ENCODE results near the gene CHEK2.
A peak's percentile ranks its signal among the peaks of the same experiment; 100 is the strongest.
"Not testable (repeated sequence)": the region's sequence is repeated elsewhere in the genome, so short reads cannot be mapped to it uniquely, and the experiment has no call there.

Gene CHEK2

DNA sequence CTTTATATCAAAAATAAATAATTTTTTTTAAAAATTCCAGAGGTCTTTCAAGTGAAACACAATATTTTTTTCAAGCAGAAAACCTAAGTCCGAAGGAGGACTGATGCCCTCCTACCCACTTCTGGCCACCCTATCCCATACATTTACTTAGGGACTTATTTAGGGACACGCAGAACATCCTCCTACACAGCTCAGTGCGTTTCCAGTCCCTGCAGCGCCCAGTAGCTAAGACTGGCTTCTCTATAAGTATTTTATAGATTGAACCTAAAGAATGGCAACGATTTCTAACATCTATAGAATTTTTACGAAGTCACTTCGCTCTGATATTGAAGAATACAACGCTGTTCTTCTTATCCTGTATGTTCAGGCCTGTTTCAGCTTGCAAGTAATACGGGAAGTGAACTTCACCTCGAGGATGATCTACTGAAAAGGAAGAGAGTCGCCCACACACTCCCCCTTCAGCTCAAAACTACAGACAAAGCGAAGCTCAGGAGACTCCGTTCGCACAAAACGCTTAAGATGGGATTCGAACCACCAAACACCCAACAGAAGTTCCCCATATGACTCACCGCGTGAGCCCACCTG is 328 bp downstream of the CHEK2 start:
- in situ Hi-C loops (cut with HindIII; ENCODE audit: low sequenced_read_pairs) = no loop called here
- no peak for DNase-seq (ENCODE audit: low read depth, low spot score)
- TF ChIP-seq, protein P1, sequence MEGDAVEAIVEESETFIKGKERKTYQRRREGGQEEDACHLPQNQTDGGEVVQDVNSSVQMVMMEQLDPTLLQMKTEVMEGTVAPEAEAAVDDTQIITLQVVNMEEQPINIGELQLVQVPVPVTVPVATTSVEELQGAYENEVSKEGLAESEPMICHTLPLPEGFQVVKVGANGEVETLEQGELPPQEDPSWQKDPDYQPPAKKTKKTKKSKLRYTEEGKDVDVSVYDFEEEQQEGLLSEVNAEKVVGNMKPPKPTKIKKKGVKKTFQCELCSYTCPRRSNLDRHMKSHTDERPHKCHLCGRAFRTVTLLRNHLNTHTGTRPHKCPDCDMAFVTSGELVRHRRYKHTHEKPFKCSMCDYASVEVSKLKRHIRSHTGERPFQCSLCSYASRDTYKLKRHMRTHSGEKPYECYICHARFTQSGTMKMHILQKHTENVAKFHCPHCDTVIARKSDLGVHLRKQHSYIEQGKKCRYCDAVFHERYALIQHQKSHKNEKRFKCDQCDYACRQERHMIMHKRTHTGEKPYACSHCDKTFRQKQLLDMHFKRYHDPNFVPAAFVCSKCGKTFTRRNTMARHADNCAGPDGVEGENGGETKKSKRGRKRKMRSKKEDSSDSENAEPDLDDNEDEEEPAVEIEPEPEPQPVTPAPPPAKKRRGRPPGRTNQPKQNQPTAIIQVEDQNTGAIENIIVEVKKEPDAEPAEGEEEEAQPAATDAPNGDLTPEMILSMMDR (IDR thresholded peaks at IDR 0.05; ENCODE audit: low read depth, low read length) = no peak
- H3K4me3 ChIP-seq (ENCODE audit: low read depth, low read length) = peak overlapping the region; percentile 71

DNA sequence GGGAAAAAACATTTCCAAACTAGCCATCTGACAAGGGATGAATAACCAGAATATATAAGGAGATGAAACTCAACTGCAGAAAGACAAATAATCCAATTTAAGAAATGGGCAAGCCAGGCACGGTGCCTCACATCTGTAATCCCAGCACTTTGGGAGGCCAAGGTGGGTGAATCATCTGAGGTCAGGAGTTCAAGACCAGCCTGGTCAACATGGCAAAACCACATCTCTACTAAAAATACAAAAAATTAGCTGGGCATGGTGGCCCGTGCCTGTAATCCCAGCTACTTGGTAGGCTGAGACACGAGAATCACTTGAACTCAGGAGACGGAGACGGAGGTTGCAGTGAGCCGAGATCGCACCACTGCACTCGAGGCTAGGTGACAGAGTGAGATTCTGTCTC is 2.7 kb downstream of the CHEK2 start:
- in situ Hi-C loops (cut with HindIII; ENCODE audit: low sequenced_read_pairs); DNase-seq (ENCODE audit: low read depth, low spot score); H3K4me3 ChIP-seq (ENCODE audit: low read depth, low read length): not testable (repeated sequence)

DNA sequence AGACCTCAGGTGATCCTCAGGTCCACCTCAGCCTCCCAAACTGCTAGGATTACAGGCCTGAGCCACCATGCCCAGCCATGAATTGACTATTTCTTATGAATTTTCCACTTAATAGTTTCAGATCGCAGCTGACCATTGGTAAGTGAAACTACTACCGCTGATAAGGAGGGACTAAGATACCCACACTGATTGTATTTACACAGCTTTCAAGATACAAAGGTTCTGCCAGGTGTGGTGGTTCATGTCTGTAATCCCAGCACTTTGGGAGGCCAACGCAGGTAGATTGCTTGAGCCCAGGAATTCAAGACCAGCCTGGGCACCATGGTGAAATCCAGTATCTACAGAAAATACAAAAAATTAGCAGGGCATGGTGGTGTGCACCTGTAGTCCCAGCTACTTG is 3.9 kb downstream of the CHEK2 start:
- DNase-seq (ENCODE audit: low read depth, low spot score) = no peak
- TF ChIP-seq, protein P1 (IDR thresholded peaks at IDR 0.05; ENCODE audit: low read depth, low read length) = no peak
- in situ Hi-C loops (cut with HindIII; ENCODE audit: low sequenced_read_pairs) = no loop called here
- H3K4me3 ChIP-seq (ENCODE audit: low read depth, low read length) = no peak overlapping the region

DNA sequence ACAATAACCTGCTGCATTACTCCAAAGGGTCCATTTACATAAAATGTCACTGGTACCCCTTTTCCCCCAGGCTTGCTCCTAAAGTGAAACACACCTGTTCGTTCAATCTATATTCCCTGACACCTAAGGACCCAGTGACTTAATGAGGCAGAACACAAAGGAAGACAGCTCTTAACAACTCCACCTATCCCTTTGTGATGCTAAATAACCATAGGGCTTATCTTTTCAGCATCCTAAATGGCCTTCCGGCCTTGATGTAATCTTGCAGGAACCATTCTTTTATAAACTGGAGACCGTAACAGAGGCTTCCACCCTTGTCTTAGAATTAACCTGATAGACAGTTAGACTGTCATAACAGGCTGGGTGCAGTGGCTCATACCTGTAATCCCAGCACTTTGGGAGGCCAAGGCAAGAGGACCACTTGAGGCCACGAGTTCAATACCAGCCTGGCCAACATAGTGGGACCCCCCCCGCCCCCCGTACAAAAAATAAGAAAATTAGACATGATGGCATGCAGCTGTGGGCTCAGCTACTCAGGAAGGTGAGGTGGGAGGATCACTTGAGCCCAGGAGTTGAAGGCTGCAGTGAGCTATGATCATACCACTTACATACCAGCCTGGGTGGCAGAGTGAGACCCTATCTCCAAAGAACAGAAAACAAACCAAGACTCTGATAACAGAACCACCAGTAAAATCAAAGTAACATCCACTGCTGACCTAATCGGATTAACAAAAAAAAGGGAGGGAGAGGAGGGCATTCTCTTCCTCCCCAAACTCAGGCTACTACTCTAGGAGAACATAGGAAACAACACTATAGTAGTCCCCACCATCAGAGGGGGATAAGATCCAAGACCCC is 5.1 kb downstream of the CHEK2 start:
- TF ChIP-seq, protein P1 (IDR thresholded peaks at IDR 0.05; ENCODE audit: low read depth, low read length) = no peak
- in situ Hi-C loops (cut with HindIII; ENCODE audit: low sequenced_read_pairs) = no loop called here
- H3K4me3 ChIP-seq (ENCODE audit: low read depth, low read length) = no peak overlapping the region
- DNase-seq (ENCODE audit: low read depth, low spot score) = no peak

DNA sequence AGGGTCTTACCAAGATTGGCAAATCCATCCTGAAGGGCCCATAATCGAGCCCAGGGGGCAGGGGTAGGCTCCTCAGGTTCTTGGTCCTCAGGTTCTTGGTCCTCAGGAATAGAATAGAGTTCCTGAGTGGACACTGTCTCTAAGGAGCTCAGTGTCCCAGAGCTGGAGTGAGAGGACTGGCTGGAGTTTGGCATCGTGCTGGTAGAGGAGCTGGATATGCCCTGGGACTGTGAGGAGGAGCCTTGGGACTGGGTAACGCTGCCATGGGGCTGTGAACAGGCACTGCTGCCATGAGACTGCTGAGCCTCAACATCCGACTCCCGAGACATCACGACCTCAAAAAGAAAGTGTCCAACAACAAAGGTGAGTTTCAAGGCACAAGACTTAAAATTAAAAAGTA is 7.2 kb downstream of the CHEK2 start:
- no peak overlapping the region for H3K4me3 ChIP-seq (ENCODE audit: low read depth, low read length)
- in situ Hi-C loops (cut with HindIII; ENCODE audit: low sequenced_read_pairs) = no loop called here
- no peak for DNase-seq (ENCODE audit: low read depth, low spot score)
- TF ChIP-seq, protein P1 (IDR thresholded peaks at IDR 0.05; ENCODE audit: low read depth, low read length) = no peak

DNA sequence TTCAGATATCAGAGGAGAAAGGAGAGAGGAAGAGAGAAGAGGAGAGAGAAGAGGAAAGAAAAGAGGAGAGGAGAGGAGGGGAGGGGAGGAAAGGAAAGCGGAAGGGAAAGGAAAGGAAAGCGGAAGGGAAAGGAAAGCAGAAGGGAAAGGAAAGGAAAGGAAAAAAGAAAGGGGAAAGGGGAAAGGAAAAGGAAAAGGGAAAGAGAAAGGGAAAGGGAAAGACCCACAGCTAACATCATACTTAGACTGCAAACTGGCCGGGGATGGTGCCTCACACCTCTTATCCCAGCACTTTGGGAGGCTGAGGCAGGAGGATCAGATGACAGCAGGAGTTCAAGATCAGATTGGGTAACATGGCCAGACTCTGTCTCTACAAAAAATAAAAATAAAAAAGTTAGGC is 11.4 kb downstream of the CHEK2 start:
- DNase-seq (ENCODE audit: low read depth, low spot score) = no peak
- H3K4me3 ChIP-seq (ENCODE audit: low read depth, low read length) = no peak overlapping the region
- in situ Hi-C loops (cut with HindIII; ENCODE audit: low sequenced_read_pairs) = no loop called here
- TF ChIP-seq, protein P1 (IDR thresholded peaks at IDR 0.05; ENCODE audit: low read depth, low read length) = no peak

DNA sequence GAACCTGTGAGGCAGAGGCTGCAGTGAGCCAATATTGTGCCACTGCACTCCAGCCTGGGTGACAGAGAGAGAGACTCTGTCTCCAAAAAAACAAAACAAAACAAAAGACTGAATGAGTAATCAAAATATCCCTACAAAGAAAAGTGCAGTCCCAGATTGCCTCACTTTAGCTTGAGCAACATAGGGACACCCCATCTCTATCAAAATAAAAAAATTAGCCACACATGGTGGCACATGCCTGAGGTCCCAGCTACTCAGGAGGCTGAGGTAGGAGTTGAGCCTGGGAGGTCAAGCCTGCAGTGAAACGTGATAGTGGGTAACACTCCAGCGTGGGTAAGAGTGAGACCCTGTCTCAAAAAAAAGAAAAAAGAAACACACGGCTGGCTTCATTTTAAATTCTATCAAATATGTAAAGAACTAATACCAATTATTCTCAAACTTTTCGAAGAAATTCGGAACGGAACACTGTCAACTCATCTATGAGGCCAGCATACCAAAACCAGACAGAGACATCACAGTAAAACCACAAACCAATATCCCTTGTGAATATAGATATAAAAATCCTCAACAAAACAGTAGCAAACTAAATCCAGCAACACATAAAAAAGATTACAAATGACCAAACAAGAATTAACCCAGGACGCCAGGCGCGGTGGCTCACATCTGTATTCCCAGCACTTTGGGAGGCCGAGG is 12.9 kb downstream of the CHEK2 start:
- DNase-seq (ENCODE audit: low read depth, low spot score) = no peak
- in situ Hi-C loops (cut with HindIII; ENCODE audit: low sequenced_read_pairs) = no loop called here
- no peak overlapping the region for H3K4me3 ChIP-seq (ENCODE audit: low read depth, low read length)
- TF ChIP-seq, protein P1 (IDR thresholded peaks at IDR 0.05; ENCODE audit: low read depth, low read length) = no peak
